Raji (cell line): ENCODE results near the gene DUOXA2.

Experiments
- POLR2A ChIP-seq: IDR thresholded peaks from 2 replicates; pipeline ENCODE4 v1.6.1; 2011; ENCODE audit warnings: low read depth, low read length, control low read depth; ENCODE audit not compliant: insufficient read depth

DUOXA2 gene

DNA sequence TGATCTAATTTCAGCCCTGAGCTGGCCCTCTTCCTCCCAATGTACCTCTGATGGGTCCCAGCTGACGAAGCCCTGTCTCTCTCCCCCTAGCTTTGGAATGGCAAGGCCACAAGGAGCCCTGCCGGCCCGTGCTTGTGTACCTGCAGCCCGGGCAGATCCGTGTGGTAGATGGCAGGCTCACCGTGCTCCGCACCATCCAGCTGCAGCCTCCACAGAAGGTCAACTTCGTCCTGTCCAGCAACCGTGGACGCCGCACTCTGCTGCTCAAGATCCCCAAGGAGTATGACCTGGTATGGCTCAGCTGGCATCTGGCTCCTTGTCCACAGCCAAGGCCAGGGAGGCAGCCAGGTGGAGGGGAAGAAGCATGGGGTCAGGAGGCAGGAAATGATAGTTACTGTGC is 29.8 kb downstream of the DUOXA2 start:
- TF ChIP-seq POLR2A, result no peak

GRCh38 chr15:45144775-45145174 is 30.6 kb downstream of the DUOXA2 start:
- no peak for TF ChIP-seq POLR2A

- TF ChIP-seq POLR2A, result no peak
These were observed 32.3 kb downstream of the DUOXA2 start for GRCh38 chr15:45146405-45146804.

GRCh38 chr15:45147606-45148005 is 33.5 kb downstream of the DUOXA2 start:
- TF ChIP-seq POLR2A, result no peak

GRCh38 chr15:45148076-45149059 is 34.2 kb downstream of the DUOXA2 start:
- TF ChIP-seq POLR2A, result no peak

DNA sequence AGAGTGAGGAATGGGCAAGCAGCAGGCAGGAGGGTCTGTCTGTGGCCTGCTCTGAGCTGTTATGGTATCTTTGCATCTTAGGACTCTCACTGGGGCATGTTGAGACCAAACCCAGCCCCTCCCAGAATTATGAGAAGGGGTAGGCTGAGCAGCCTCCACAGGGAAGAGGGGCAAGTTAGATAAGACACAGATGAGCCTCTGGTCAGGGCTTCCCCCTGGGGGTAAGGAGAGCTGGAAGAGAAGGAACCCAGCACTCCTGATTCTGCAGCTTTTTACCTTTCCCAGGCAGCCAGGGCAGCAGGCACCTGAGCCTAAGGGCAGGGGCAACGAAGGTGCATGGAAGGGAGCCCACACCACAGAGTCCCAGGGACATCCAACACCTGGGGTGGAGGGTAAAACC is 34.9 kb downstream of the DUOXA2 start:
- TF ChIP-seq POLR2A, result no peak

DNA sequence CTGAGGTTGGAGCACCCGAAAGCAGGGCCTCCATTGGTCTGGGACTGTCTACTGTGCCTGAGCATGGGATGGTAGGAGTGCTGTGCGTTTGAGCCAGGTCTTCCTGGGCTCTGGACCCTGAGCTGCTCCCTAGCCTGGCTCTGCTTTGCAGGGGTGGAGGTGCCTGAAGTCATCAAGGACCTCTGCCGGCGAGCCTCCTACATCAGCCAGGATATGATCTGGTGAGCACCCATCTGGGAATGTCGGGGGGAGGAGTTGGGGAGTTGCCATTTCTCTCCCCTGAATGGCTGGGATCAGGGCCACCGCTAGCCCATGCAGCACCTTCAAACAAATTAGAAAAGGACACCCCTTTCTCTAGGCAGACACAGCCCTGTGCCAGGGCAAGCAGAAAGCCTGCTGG is 36.4 kb downstream of the DUOXA2 start:
- no peak for TF ChIP-seq POLR2A

DNA sequence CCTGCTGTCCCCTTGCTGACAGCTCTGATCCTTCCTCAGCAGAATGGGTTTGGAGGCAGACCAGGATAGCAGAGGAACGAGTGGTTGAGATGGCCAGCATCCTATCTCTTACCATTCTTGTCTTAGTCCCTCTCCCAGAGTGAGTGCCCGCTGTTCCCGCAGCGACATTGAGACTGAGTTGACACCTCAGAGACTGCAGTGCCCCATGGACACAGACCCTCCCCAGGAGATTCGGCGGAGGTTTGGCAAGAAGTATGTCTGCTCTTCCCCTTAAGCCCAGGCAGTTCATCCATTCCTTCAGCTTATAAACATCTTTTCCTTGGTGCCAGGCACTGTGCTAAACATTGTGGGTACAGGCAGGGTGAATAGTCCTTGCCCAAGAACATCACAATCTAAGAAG is 36.9 kb downstream of the DUOXA2 start:
- TF ChIP-seq POLR2A, result no peak

DNA sequence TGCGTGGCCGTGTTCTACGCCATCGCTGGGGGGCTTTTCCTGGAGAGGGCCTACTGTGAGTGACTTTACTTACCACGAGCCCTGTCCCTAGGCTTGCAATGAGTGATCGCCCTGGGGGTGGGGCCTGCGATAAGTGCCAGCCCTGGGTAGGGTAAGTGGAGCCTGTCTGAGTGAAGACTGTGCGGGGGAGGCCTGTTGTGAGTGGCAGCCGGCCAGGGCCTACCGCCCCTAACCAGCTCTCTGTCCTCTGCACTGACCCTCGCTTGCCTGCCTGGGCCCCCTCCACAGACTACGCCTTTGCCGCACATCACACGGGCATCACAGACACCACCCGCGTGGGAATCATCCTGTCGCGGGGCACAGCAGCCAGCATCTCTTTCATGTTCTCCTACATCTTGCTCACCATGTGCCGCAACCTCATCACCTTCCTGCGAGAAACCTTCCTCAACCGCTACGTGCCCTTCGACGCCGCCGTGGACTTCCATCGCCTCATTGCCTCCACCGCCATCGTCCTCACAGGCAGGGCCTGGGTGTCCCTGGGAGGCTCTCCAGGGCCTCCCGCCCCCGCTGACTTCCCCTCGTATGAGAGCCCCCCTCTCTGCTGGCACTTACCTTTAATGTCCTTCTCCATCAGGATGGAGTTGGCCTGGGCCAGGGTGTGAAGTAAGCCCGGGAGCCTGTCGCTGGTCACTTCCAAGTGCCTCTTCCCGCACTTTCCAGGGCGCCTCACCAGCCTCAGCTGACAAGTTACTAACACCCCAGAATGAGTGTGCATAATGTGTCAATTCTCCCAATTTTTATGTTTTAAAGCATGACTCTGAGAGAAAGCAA is 38.1 kb downstream of the DUOXA2 start:
- TF ChIP-seq POLR2A, result no peak

DNA sequence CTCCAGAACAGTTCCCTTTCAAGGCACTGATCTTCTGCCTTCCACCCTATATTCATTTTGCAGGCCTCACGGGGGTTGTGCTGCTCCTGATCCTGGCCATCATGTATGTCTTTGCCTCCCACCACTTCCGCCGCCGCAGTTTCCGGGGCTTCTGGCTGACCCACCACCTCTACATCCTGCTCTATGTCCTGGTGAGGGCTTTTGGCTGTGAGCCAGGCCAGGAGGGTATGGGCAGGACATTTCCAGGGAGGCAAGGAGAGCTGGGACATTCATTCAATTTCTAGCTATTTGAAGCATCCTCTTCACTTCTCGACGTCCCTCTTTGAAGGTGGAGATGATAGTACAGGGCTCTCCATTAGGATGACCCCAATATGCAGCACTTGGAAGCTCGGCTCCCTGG is 41.6 kb downstream of the DUOXA2 start:
- no peak for TF ChIP-seq POLR2A

- no peak for TF ChIP-seq POLR2A
These were observed 42.8 kb downstream of the DUOXA2 start for GRCh38 chr15:45156744-45157455.

- no peak for TF ChIP-seq POLR2A
These were observed 43.8 kb downstream of the DUOXA2 start for GRCh38 chr15:45157974-45158373.

GRCh38 chr15:45161666-45162065 is 47.5 kb downstream of the DUOXA2 start:
- no peak for TF ChIP-seq POLR2A

DNA sequence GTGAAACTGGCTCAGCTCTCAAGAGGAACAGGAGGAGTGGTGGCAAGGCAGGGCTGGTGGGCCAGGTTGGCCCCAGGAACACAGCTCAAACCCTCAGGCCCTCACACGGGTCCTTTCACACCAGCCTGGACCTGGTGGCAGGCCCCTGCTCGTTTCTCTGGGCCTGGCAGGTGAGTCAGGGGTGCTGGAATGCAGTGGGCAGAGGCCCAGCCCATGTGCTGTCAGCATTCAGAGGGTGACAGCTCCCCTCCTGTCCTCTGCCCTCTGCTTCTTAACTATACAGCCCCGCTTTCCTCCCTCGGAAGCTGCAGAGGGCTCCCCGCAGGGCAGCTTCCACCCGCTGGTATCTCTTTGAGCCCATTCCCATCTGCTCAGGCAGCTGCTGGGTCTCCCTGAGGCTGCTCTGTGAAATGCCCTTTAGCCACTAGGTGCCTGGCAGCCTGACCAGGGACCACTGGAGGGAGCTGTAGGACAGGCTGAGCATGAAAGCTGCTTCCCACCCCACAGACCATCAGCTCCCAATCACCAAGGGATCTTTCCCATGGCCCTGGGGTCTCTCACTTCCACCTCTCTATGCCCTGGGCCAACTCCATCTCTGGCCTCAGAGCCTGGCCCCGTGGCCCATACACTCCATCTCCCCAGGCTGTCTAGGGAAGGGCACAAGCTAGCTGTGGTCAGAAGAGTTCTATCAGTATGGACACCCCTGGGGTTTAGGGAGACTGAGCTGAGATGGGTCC is 48.8 kb downstream of the DUOXA2 start:
- TF ChIP-seq POLR2A, result 0 out of 2 replicates have a peak, but pooled peaks have one; percentile 13

- no peak for TF ChIP-seq POLR2A
These were observed 49.4 kb downstream of the DUOXA2 start for GRCh38 chr15:45163508-45163856.
